Ectodermal cell (in vitro differentiated cells): ENCODE results near the gene SALL2.

Experiments used
- H3K27ac ChIP-seq: 2 replicates; pipeline ENCODE4 v1.7.0; 2013; ENCODE audit warnings: mild to moderate bottlenecking, low read depth, low read length; ENCODE audit not compliant: insufficient read depth, poor library complexity, severe bottlenecking
- H3K27me3 ChIP-seq: 2 replicates; pipeline ENCODE4 v1.7.0; 2013; ENCODE audit warnings: mild to moderate bottlenecking, low read length; ENCODE audit not compliant: insufficient read depth, control insufficient read depth, poor library complexity, severe bottlenecking
- H3K36me3 ChIP-seq: one replicate; pipeline ENCODE4 v1.7.0; 2013; ENCODE audit warnings: low read length; ENCODE audit not compliant: control insufficient read depth, insufficient read depth
- H3K4me1 ChIP-seq: one replicate; pipeline ENCODE4 v1.7.0; 2013; ENCODE audit warnings: low read length; ENCODE audit not compliant: control insufficient read depth, insufficient read depth
- H3K4me3 ChIP-seq: 2 replicates; pipeline ENCODE4 v1.7.0; 2013; ENCODE audit warnings: low read depth, low read length, control low read depth; ENCODE audit not compliant: insufficient read depth
- H3K9me3 ChIP-seq: 2 replicates; pipeline ENCODE4 v1.7.0; 2013; ENCODE audit warnings: mild to moderate bottlenecking, low read length, moderate library complexity; ENCODE audit not compliant: control insufficient read depth
- WGBS, 2 experiments: methylation state at CpG; one replicate each; pipeline ENCODE4 v1.1.7; 2013; ENCODE audit warnings: missing lambda C conversion rate in 2 of 2; 5-methylcytosine and 5-hydroxymethylcytosine counted together

SALL2 gene

GRCh38 chr14:21494902-21495762 lies 31.0 kb downstream of the SALL2 start:
- peaks cover 7% of the 10 kb centered on the region for H3K4me1 ChIP-seq
- no peaks in the 10 kb centered on the region for H3K9me3 ChIP-seq
- H3K27me3 ChIP-seq, result no peaks in the 10 kb centered on the region
- no peak overlapping the region for H3K4me3 ChIP-seq
- 66 to 83% methylated on average over 2 of the region's 2 CpGs for WGBS, 2 experiments
- H3K27ac ChIP-seq, result no peak overlapping the region
- peaks cover 49% of the 10 kb centered on the region for H3K36me3 ChIP-seq

GRCh38 chr14:21486640-21487087 lies 39.5 kb downstream of the SALL2 start:
- Histone ChIP-seq H3K9me3 (no peaks in the 10 kb centered on the region), H3K36me3 (peaks cover 31% of the 10 kb centered on the region), H3K27ac (no peak overlapping the region), H3K4me3 (no peak overlapping the region), H3K27me3 (no peaks in the 10 kb centered on the region), H3K4me1 (no peaks in the 10 kb centered on the region)
- WGBS, 2 experiments, result 96 to 100% methylated on average over 1 of the region's 1 CpG

- Histone ChIP-seq H3K4me3 (peak within 1 kb of the TSS; percentile 99), H3K27me3 (no peaks in the 10 kb centered on the region), H3K9me3 (no peaks in the 10 kb centered on the region), H3K27ac (peak within 1 kb of the TSS; percentile 63), H3K36me3 (peaks cover 8% of the 10 kb centered on the region), H3K4me1 (peaks cover 5% of the 10 kb centered on the region)
- WGBS, 2 experiments, result 1% methylated on average over 49 of the region's 49 CpGs
Observed at GRCh38 chr14:21476925-21477681, 49.0 kb downstream of the SALL2 start, which contains the start of the genes RAB2B and TOX4. Gene RAB2B, minus strand, starts transcription at chr14:21476959. Its CDS starts 87 bp downstream, at chr14:21476872. Gene TOX4, plus strand, starts transcription at chr14:21477195. Its CDS starts 84 bp downstream, at chr14:21477279.

GRCh38 chr14:21476523-21476924 lies 49.6 kb downstream of the SALL2 start:
- 0 to 1% methylated on average over 27 of the region's 27 CpGs for WGBS, 2 experiments
- H3K9me3 ChIP-seq, result no peaks in the 10 kb centered on the region
- H3K27me3 ChIP-seq, result no peaks in the 10 kb centered on the region
- H3K4me3 ChIP-seq, result peak overlapping the region; percentile 99
- peaks cover 5% of the 10 kb centered on the region for H3K4me1 ChIP-seq
- H3K36me3 ChIP-seq, result peaks cover 8% of the 10 kb centered on the region
- no peak overlapping the region for H3K27ac ChIP-seq

- peaks cover 5% of the 10 kb centered on the region for H3K4me1 ChIP-seq
- no peaks in the 10 kb centered on the region for H3K9me3 ChIP-seq
- H3K27me3 ChIP-seq, result no peaks in the 10 kb centered on the region
- H3K27ac ChIP-seq, result no peak overlapping the region
- peak overlapping the region; percentile 99 for H3K4me3 ChIP-seq
- peaks cover 8% of the 10 kb centered on the region for H3K36me3 ChIP-seq
- WGBS, 2 experiments, result 62 to 74% methylated on average over 6 to 9 of the region's 10 CpGs
Observed at GRCh38 chr14:21475767-21476522, 50.2 kb downstream of the SALL2 start.
